ENCODE measurements around the gene PPM1F. TPM values are rescaled to one million over a fixed set of nuclear protein-coding genes. Genes with fewer than 3 reads are reported as not detected.

The PPM1F gene
- total RNA-seq, 1 experiment from 2014 or later, result 21.1 TPM

DNA sequence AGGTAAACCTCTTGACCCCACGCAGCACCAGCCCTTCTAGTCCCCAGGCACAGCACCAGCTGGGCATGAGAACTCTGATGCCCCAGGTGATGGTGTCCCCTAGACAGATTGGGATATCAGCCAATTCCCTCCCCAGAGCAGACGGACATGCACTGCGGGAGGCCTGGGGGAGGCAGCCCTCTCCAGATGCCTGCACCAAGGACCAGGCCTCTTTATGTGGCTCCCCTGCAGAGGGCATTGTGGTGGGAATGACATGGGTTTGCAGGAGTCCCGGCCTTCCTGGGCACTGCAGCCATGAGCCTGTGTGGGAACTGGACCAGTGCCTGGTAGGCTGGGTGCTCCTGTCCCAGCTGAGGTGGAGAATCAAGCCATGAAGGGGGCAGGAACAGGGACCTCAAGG lies 25.9 kb downstream of the PPM1F start:
- H3K56ac ChIP-seq (ENCODE audit: insufficient read length, low read depth, low read length), result no peak overlapping the region
- no peaks in the 10 kb centered on the region for H3K79me2 ChIP-seq (ENCODE audit: insufficient read depth, low read length)
- H3T11ph ChIP-seq (ENCODE audit: low read length), result no peak overlapping the region
- no peak overlapping the region for H3K4ac ChIP-seq (ENCODE audit: low read depth, low read length)
- peaks cover 33 to 55% of the 10 kb centered on the region in 2 experiments for H3K4me1 Mint-ChIP-seq
- no peak overlapping the region for H3K18ac ChIP-seq (ENCODE audit: insufficient read length, low read depth, low read length)
- H4K8ac ChIP-seq (replicated peaks; ENCODE audit: insufficient read length, low read depth, low read length), result no peak overlapping the region
- H3K4me2 ChIP-seq (ENCODE audit: insufficient read depth, insufficient read length, low read length), result no peak overlapping the region
- TF ChIP-seq, protein P1, sequence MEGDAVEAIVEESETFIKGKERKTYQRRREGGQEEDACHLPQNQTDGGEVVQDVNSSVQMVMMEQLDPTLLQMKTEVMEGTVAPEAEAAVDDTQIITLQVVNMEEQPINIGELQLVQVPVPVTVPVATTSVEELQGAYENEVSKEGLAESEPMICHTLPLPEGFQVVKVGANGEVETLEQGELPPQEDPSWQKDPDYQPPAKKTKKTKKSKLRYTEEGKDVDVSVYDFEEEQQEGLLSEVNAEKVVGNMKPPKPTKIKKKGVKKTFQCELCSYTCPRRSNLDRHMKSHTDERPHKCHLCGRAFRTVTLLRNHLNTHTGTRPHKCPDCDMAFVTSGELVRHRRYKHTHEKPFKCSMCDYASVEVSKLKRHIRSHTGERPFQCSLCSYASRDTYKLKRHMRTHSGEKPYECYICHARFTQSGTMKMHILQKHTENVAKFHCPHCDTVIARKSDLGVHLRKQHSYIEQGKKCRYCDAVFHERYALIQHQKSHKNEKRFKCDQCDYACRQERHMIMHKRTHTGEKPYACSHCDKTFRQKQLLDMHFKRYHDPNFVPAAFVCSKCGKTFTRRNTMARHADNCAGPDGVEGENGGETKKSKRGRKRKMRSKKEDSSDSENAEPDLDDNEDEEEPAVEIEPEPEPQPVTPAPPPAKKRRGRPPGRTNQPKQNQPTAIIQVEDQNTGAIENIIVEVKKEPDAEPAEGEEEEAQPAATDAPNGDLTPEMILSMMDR (conservative IDR thresholded peaks at IDR 0.05), result no peak
- no peak overlapping the region for H2AK5ac ChIP-seq (ENCODE audit: insufficient read length, low read length)
- no peaks in the 10 kb centered on the region for H3K23me2 ChIP-seq (ENCODE audit: insufficient read length, low read depth, low read length, poor library complexity, severe bottlenecking)
- H4K20me1 ChIP-seq (ENCODE audit: control insufficient read depth, insufficient read depth, insufficient read length), result no peaks in the 10 kb centered on the region
- no peak overlapping the region for H2AFZ ChIP-seq (ENCODE audit: low read length)
- H2BK120ac ChIP-seq (ENCODE audit: low read depth, low read length, poor library complexity, severe bottlenecking), result no peak overlapping the region
- H2BK15ac ChIP-seq (ENCODE audit: low read depth, low read length), result no peak overlapping the region
- H2BK12ac ChIP-seq (ENCODE audit: insufficient read length, low read depth, low read length), result no peak overlapping the region
- no peaks in the 10 kb centered on the region for H3K9me3 ChIP-seq (ENCODE audit: control insufficient read depth, low read depth, low read length)
- H3K9me3 Mint-ChIP-seq, result no peaks in the 10 kb centered on the region
- no peak overlapping the region; the same call in 1 of the 2 replicates for H3K14ac ChIP-seq (ENCODE audit: insufficient read depth, low read length)
- H3K27me3 ChIP-seq (ENCODE audit: insufficient read depth, low read length), result no peaks in the 10 kb centered on the region
- no peak overlapping the region for H2BK5ac ChIP-seq (ENCODE audit: insufficient read length, low read length)
- peaks cover 2 to 24% (median 18%) of the 10 kb centered on the region in 3 experiments; a peak in 6 of 7 replicates for H3K36me3 Mint-ChIP-seq (ENCODE audit: insufficient read depth in 1 of 3, low read depth in 3 of 3)
- no peak overlapping the region for H2BK20ac ChIP-seq (ENCODE audit: low read depth, low read length, poor library complexity, severe bottlenecking)
- H3K79me1 ChIP-seq (ENCODE audit: insufficient read depth, low read depth, low read length, poor library complexity, severe bottlenecking), result no peaks in the 10 kb centered on the region
- WGBS (ENCODE audit: extremely low coverage, insufficient read length, low lambda C conversion rate), result no CpG with 5 or more reads among the region's 4 CpGs
- H3K23ac ChIP-seq (ENCODE audit: insufficient read length, low read depth, low read length), result no peak overlapping the region
- H3K27me3 Mint-ChIP-seq (ENCODE audit: low read depth), result no peaks in the 10 kb centered on the region
- peak overlapping the region; percentile 43 to 83 (median 63); a peak in 1 of 7 replicates for H3K27ac Mint-ChIP-seq
- H4K91ac ChIP-seq (ENCODE audit: insufficient read length, low read depth, low read length), result no peak overlapping the region
- H3K4me1 ChIP-seq (ENCODE audit: insufficient read depth, low read length), result peaks cover 4% of the 10 kb centered on the region; the same call in 1 of the 2 replicates
- no peak overlapping the region for H3K9ac ChIP-seq (ENCODE audit: extremely low read depth, insufficient read length, low read length)
- no peak for DNase-seq
- H3K4me3 Mint-ChIP-seq, result no peak overlapping the region
- H4K5ac ChIP-seq (ENCODE audit: insufficient read length, low read depth, low read length), result no peak overlapping the region
- H3K27ac ChIP-seq (ENCODE audit: insufficient read length, low read depth, low read length), result no peak overlapping the region

Measured in H9 (cell line).